OCI-LY1 (cell line): ENCODE data around the gene ADAM12.

Experiments used
- H2AFZ ChIP-seq: fragments of 200-600 bp; sonication (generic), shearing (Covaris generic); 2 replicates; pipeline ENCODE4 v1.6.0; 2014; ENCODE audit warnings: antibody characterized with exemption, mild to moderate bottlenecking, low read length
- H3F3A ChIP-seq: fragments of 200-600 bp; sonication (generic), shearing (Covaris generic); 2 replicates; pipeline ENCODE4 v1.6.0; 2014; ENCODE audit warnings: mild to moderate bottlenecking, antibody characterized with exemption, low read length, moderate library complexity; ENCODE audit not compliant: insufficient read depth
- H3K27ac ChIP-seq: fragments of 200-600 bp; sonication (generic); 2 replicates; pipeline ENCODE4 v1.5.1; 2014; ENCODE audit warnings: low read length, mixed run types, mild to moderate bottlenecking, low read depth; ENCODE audit not compliant: poor library complexity, severe bottlenecking
- H3K27me3 ChIP-seq: fragments of 200-600 bp; sonication (generic); 2 replicates; pipeline ENCODE4 v1.6.0; 2014; ENCODE audit warnings: antibody characterized with exemption, mild to moderate bottlenecking, low read length, moderate library complexity; ENCODE audit not compliant: insufficient read depth
- H3K36me3 ChIP-seq: fragments of 200-600 bp; sonication (generic); 2 replicates; pipeline ENCODE4 v1.6.1; 2014; ENCODE audit warnings: mild to moderate bottlenecking, antibody characterized with exemption, low read length, moderate library complexity, mixed read lengths; ENCODE audit not compliant: insufficient read depth
- H3K4me1 ChIP-seq: fragments of 200-600 bp; sonication (generic); 2 replicates; pipeline ENCODE4 v1.5.1; 2014; ENCODE audit warnings: mild to moderate bottlenecking, low read length, moderate library complexity; ENCODE audit not compliant: insufficient read depth, severe bottlenecking
- H3K4me2 ChIP-seq: fragments of 200-600 bp; sonication (generic), shearing (Covaris generic); 2 replicates; pipeline ENCODE4 v1.6.1; 2014; ENCODE audit warnings: low read length
- H3K4me3 ChIP-seq: fragments of 200-600 bp; sonication (generic); 2 replicates; pipeline ENCODE4 v1.5.1; 2014; ENCODE audit warnings: low read length, low read depth, mild to moderate bottlenecking, mixed read lengths; ENCODE audit not compliant: poor library complexity, severe bottlenecking
- H3K79me2 ChIP-seq: fragments of 200-600 bp; shearing (Covaris generic); 2 replicates; pipeline ENCODE4 v1.6.1; 2016; ENCODE audit warnings: mixed run types, low read length, mixed read lengths; ENCODE audit not compliant: insufficient read depth
- H3K9ac ChIP-seq: fragments of 200-600 bp; sonication (generic), shearing (Covaris generic); 2 replicates; pipeline ENCODE4 v1.6.1; 2014; ENCODE audit warnings: mild to moderate bottlenecking, low read length, mixed read lengths
- H3K9me2 ChIP-seq: fragments of 200-600 bp; sonication (generic), shearing (Covaris generic); 2 replicates; pipeline ENCODE4 v1.6.1; 2014; ENCODE audit warnings: low read depth, mild to moderate bottlenecking, low read length, mixed read lengths
- H3K9me3 ChIP-seq: fragments of 200-600 bp; shearing (Covaris generic); 2 replicates; pipeline ENCODE4 v1.6.1; 2014; ENCODE audit warnings: low read length, mixed read lengths
- H4K20me1 ChIP-seq: fragments of 200-600 bp; sonication (generic), shearing (Covaris generic); 2 replicates; pipeline ENCODE4 v1.6.0; 2016; ENCODE audit warnings: mild to moderate bottlenecking, low read length; ENCODE audit not compliant: insufficient read depth
- EZH2 ChIP-seq: fragments of 200-600 bp; sonication (generic), shearing (Covaris generic); IDR thresholded peaks from 2 replicates; pipeline ENCODE4 v1.8.0; 2017; ENCODE audit warnings: borderline replicate concordance, mixed run types, mild to moderate bottlenecking, antibody characterized with exemption, low read length, moderate library complexity, mixed read lengths
- TF ChIP-seq, protein P1 (sequence below): fragments of 200-600 bp; sonication (generic), shearing (Covaris generic); IDR thresholded peaks from 2 replicates; pipeline ENCODE4 v1.5.1; 2017; ENCODE audit warnings: mild to moderate bottlenecking, antibody characterized with exemption, low read length, moderate library complexity, mixed read lengths

Gene ADAM12

DNA sequence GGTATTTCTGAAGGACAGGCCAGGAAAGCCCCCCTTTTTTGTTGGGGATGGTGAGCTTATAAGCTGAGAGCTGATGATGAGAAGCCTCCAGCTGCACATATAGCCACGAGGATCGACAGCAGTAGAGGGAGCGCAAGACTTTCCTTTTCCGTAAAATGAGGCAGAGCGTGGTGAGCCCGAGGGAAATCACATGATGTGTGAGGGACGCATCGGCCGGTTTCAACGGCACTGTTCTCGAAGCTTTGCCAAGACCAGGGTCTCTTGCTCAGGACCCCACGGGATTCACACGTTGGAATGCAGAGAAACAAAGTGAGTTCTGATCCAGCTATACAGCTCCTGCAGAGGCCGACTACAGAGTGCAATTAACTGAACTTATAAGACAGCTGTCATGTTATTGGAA is 55.7 kb downstream of the ADAM12 start:
- Histone ChIP-seq H4K20me1 (no peaks in the 10 kb centered on the region), H3K9me2 (no peaks in the 10 kb centered on the region), H3K27me3 (no peaks in the 10 kb centered on the region), H3K36me3 (no peaks in the 10 kb centered on the region), H3K4me3 (no peak overlapping the region), H3K4me1 (no peaks in the 10 kb centered on the region), H2AFZ (no peak overlapping the region), H3K4me2 (no peak overlapping the region), H3K9me3 (no peaks in the 10 kb centered on the region), H3K27ac (no peak overlapping the region), H3K79me2 (no peaks in the 10 kb centered on the region), H3F3A (no peaks in the 10 kb centered on the region), H3K9ac (no peak overlapping the region)
- TF ChIP-seq, protein P1, sequence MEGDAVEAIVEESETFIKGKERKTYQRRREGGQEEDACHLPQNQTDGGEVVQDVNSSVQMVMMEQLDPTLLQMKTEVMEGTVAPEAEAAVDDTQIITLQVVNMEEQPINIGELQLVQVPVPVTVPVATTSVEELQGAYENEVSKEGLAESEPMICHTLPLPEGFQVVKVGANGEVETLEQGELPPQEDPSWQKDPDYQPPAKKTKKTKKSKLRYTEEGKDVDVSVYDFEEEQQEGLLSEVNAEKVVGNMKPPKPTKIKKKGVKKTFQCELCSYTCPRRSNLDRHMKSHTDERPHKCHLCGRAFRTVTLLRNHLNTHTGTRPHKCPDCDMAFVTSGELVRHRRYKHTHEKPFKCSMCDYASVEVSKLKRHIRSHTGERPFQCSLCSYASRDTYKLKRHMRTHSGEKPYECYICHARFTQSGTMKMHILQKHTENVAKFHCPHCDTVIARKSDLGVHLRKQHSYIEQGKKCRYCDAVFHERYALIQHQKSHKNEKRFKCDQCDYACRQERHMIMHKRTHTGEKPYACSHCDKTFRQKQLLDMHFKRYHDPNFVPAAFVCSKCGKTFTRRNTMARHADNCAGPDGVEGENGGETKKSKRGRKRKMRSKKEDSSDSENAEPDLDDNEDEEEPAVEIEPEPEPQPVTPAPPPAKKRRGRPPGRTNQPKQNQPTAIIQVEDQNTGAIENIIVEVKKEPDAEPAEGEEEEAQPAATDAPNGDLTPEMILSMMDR = no peak
- TF ChIP-seq EZH2 = no peak

DNA sequence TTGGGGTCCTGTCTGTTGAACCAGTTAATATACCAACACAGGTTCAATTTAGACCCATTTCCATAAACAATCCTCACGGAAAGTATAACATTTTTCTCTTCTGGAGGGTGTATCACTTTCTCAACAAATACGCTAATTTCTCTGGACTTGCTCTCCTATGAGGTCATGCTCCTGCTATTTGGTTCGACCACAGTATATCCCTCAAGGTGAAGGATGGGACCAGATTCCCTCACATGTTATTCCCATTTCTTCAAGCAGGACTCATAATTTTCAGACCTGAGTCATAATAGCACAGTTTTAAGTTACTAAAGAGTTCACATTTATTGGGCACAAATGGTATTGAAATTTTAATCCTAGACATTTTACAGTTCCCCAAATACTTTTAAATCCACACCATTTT is 57.2 kb downstream of the ADAM12 start:
- Histone ChIP-seq H3K79me2 (no peaks in the 10 kb centered on the region), H3K27me3 (no peaks in the 10 kb centered on the region), H3K27ac (no peak overlapping the region)

DNA sequence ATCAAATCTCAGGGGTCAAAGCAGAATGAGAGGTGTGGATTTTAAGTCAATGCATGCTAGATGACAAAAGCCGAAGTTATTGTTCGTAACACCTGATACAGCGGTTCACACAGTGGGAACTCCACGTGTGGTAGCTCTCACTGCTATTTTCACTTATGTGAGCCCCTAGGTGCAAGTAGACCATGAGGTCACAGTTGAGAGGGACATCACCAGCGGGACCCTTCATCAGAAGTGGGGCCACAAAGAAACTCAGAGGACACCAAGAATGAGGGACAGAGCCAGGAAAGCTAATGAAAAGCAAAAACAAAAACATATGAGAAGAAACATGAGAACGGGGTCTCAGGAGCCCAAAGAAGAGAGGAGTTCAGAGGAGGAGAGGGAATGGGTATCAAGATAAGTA is 63.5 kb downstream of the ADAM12 start:
- Histone ChIP-seq H3K9me3 (no peaks in the 10 kb centered on the region), H3K27ac (no peak overlapping the region), H3K9me2 (no peaks in the 10 kb centered on the region), H3K4me1 (no peaks in the 10 kb centered on the region), H3K9ac (no peak overlapping the region), H3K36me3 (no peaks in the 10 kb centered on the region), H3K27me3 (no peaks in the 10 kb centered on the region), H3K79me2 (no peaks in the 10 kb centered on the region), H3F3A (no peaks in the 10 kb centered on the region), H3K4me2 (no peak overlapping the region), H2AFZ (no peak overlapping the region), H4K20me1 (no peaks in the 10 kb centered on the region), H3K4me3 (no peak overlapping the region)
- TF ChIP-seq, protein P1 = no peak
- TF ChIP-seq EZH2 = no peak

More for the DNA sequence above, 57.2 kb downstream of the ADAM12 start:
- H3K4me3 ChIP-seq = no peak overlapping the region
- H3K9me3 ChIP-seq = no peaks in the 10 kb centered on the region
- no peak overlapping the region for H2AFZ ChIP-seq
- no peaks in the 10 kb centered on the region for H3F3A ChIP-seq
- no peak overlapping the region for H3K9ac ChIP-seq
- H3K9me2 ChIP-seq = no peaks in the 10 kb centered on the region
- TF ChIP-seq EZH2 = no peak
- TF ChIP-seq, protein P1 = no peak
- H4K20me1 ChIP-seq = no peaks in the 10 kb centered on the region
- no peaks in the 10 kb centered on the region for H3K36me3 ChIP-seq
- H3K4me2 ChIP-seq = no peak overlapping the region
- no peaks in the 10 kb centered on the region for H3K4me1 ChIP-seq
